CD4-positive, CD25-positive, alpha-beta regulatory T cell (primary cell): ENCODE measurements around the gene PURA. TPM values are rescaled to one million over a fixed set of nuclear protein-coding genes. Genes with fewer than 3 reads are reported as not detected.

Experiments
- ATAC-seq, 2 donors: fragments of 150-1000 bp; cut with Tn5 transposase; one replicate each; pipeline ENCODE4 v1.10.0; 2021; ENCODE audit warnings: low read depth in 2 of 2, moderate number of reproducible peaks in 2 of 2, moderate library complexity in 1 of 2
- DNase-seq, 3 donors: peaks; one replicate each; pipeline versions ENCODE4 v3.0.0 to v3.0.0-alpha.2; 2012 to 2022; ENCODE audit warnings: mixed read lengths in 1 of 3
- H3K27ac ChIP-seq: one replicate; pipeline ENCODE4 v1.7.0; 2013; ENCODE audit warnings: mild to moderate bottlenecking, low read length; ENCODE audit not compliant: insufficient read depth, poor library complexity, severe bottlenecking
- H3K27me3 ChIP-seq: one replicate; pipeline ENCODE4 v1.7.0; 2013; ENCODE audit warnings: low read length; ENCODE audit not compliant: control insufficient read depth, insufficient read depth
- H3K36me3 ChIP-seq: one replicate; pipeline ENCODE4 v1.7.0; 2013; ENCODE audit warnings: mild to moderate bottlenecking, low read length, moderate library complexity; ENCODE audit not compliant: control insufficient read depth, insufficient read depth
- H3K4me1 ChIP-seq: 2 replicates; pipeline ENCODE4 v1.7.0; 2013; ENCODE audit warnings: mild to moderate bottlenecking, low read length; ENCODE audit not compliant: insufficient read depth, control insufficient read depth, poor library complexity, severe bottlenecking
- H3K4me3 ChIP-seq: one replicate; pipeline ENCODE4 v1.7.0; 2013; ENCODE audit warnings: low read depth, mild to moderate bottlenecking, low read length, moderate library complexity
- H3K9me3 ChIP-seq, 2 experiments: 1 replicate in 1 of 2; 2 replicates in 1 of 2; pipeline ENCODE4 v1.7.0; 2013; ENCODE audit warnings: low read length in 2 of 2, mild to moderate bottlenecking in 1 of 2, moderate library complexity in 1 of 2; ENCODE audit not compliant: control insufficient read depth in 2 of 2
- H3K27ac Mint-ChIP-seq, 3 donors: one replicate each; pipeline ENCODE4 v1.8.0; 2020 to 2022; ENCODE audit warnings: mild to moderate bottlenecking in 3 of 3, mixed read lengths in 3 of 3, moderate library complexity in 2 of 3
- H3K27me3 Mint-ChIP-seq: one replicate; pipeline ENCODE4 v1.8.0; 2022; ENCODE audit warnings: mild to moderate bottlenecking, mixed read lengths
- H3K36me3 Mint-ChIP-seq: one replicate; pipeline ENCODE4 v1.8.0; 2020; ENCODE audit warnings: mixed read lengths
- H3K4me1 Mint-ChIP-seq, 4 donors: one replicate each; pipeline ENCODE4 v1.8.0; 2020 to 2022; ENCODE audit warnings: mixed read lengths in 4 of 4, mild to moderate bottlenecking in 1 of 4
- H3K4me3 Mint-ChIP-seq, 4 donors: one replicate each; pipeline ENCODE4 v1.8.0; 2020 to 2022; ENCODE audit warnings: mild to moderate bottlenecking in 4 of 4, mixed read lengths in 4 of 4, moderate library complexity in 3 of 4
- H3K9me3 Mint-ChIP-seq, 7 donors: one replicate each; pipeline ENCODE4 v1.8.0; 2020 to 2022; ENCODE audit warnings: mixed read lengths in 7 of 7, mild to moderate bottlenecking in 3 of 7, moderate library complexity in 2 of 7
- polyA plus RNA-seq, 4 donors: library from polyadenylated mRNA; unstranded; fragments of 300-500 nt; fragmentation: Illumina TruSeq; gene quantifications; one replicate each; pipeline ENCODE4 v1.2.3, GENCODE V29; 2021
- total RNA-seq: library from RNA; stranded (reverse); gene quantifications from one replicate; pipeline ENCODE4 v1.2.3, GENCODE V29; 2022

Gene PURA
- total and polyA plus RNA-seq, 5 donors from 2014 or later: 2.3 to 7.7 (median 3.7) TPM

DNA sequence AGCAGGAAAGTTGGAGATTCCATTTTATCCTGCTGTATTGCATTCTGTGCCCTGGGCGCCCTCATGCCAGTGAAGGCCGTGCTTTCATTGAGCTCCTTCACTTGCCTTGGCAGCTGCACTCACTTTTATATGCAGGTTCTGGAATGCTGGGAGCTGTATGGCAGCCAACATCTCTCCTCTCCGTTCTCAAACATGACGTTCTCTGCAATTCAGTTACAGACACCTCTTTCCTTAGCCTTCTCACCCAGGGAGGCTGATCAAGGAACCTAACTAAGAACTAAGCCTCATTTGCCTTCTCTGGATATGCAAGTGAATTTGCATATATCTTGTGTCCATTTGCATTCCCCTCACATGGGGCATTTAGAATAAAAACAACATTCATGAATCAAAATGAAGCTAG, 29.4 kb upstream of the PURA start:
- no peak for ATAC-seq
- Histone ChIP-seq H3K4me3 (no peak overlapping the region), H3K27ac (no peak overlapping the region), H3K36me3 (no peaks in the 10 kb centered on the region), H3K9me3 (peaks cover 3 to 4% of the 10 kb centered on the region in 2 experiments), H3K27me3 (peaks cover 15% of the 10 kb centered on the region), H3K4me1 (no peaks in the 10 kb centered on the region)
- peaks cover 0 to 7% (median 5%) of the 10 kb centered on the region in 7 donors for H3K9me3 Mint-ChIP-seq
- H3K36me3 Mint-ChIP-seq: no peaks in the 10 kb centered on the region
- DNase-seq: no peak
- H3K27ac Mint-ChIP-seq: no peak overlapping the region
- H3K27me3 Mint-ChIP-seq: peaks cover 51% of the 10 kb centered on the region
- no peaks in the 10 kb centered on the region for H3K4me1 Mint-ChIP-seq
- no peak overlapping the region for H3K4me3 Mint-ChIP-seq

DNA sequence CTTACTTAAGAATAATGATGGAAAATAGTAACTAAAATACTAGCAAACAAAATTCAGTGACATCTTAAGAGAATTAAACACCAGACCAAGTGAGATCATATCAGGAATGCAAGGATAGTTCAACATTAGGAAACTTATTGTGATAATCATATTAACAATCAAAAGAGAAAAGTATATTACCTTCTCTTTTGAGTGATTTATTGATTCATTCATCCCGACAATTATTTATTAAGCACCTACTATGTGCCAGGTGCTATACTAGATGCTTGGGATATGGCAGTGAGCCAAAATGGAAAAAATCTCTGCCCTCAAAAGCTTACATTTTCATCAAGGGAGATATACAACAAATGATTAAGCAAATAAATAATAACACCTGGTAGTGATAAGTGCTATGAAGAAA, 23.7 kb upstream of the PURA start:
- Mint-ChIP-seq H3K27ac (no peak overlapping the region), H3K4me1 (no peaks in the 10 kb centered on the region), H3K36me3 (peaks cover 4% of the 10 kb centered on the region), H3K27me3 (peaks cover 69% of the 10 kb centered on the region), H3K9me3 (peaks cover 2 to 21% (median 9%) of the 10 kb centered on the region in 7 donors), H3K4me3 (no peak overlapping the region)
- no peak overlapping the region for H3K4me3 ChIP-seq
- H3K27me3 ChIP-seq: peaks cover 11% of the 10 kb centered on the region
- no peak for DNase-seq
- no peaks in the 10 kb centered on the region for H3K36me3 ChIP-seq
- peaks cover 19 to 20% of the 10 kb centered on the region in 2 experiments for H3K9me3 ChIP-seq
- no peaks in the 10 kb centered on the region for H3K4me1 ChIP-seq
- ATAC-seq: no peak
- no peak overlapping the region for H3K27ac ChIP-seq

DNA sequence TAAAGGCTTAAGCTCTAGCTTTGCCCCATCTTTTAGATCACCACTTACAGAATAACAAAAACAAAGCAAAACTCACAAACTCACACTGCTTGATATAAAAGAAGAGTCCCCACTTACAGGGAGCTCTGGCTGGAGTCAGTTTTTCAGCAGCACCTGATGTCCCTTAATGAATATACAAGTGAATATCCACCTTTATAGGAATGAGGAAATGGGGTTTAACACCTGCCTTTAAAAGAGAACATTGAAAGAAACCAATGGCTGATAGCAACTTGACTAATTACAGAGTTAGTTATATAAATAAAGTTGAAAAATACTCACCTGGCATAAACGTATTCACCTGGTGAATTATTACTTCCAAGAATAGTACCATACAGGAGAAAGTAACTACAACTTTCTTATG, 20.7 kb upstream of the PURA start:
- no peak for ATAC-seq

DNA sequence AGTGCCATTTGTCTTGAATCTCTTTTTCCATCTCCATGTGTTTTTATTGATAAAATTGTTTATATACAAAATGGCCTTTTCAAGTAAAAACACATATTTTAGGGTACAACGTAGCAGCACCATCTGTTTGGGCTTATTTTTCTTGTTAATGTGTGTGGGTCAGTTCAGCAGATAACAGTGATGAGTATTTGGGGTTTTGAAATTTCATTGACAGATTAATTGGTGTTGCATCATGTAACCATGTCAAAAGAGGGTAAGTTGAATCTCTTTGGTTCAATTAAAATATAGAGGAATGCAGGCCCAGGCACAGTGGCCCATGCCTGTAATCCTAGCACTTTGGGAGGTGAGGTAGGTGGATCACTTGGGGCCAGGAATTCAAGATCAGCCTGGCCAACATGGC, 20.0 kb upstream of the PURA start:
- DNase-seq (no peak), ATAC-seq (no peak)
- Histone ChIP-seq H3K4me1 (no peaks in the 10 kb centered on the region), H3K36me3 (no peaks in the 10 kb centered on the region), H3K4me3 (no peak overlapping the region), H3K27ac (no peak overlapping the region), H3K9me3 (peaks cover 19 to 20% of the 10 kb centered on the region in 2 experiments), H3K27me3 (peaks cover 12% of the 10 kb centered on the region)
- Mint-ChIP-seq H3K4me3 (no peak overlapping the region), H3K27me3 (peaks cover 54% of the 10 kb centered on the region), H3K9me3 (peaks cover 2 to 21% (median 9%) of the 10 kb centered on the region in 7 donors), H3K36me3 (peaks cover 4% of the 10 kb centered on the region), H3K4me1 (no peaks in the 10 kb centered on the region), H3K27ac (no peak overlapping the region)

More for the DNA sequence above, 20.7 kb upstream of the PURA start:
- Histone ChIP-seq H3K36me3 (no peaks in the 10 kb centered on the region), H3K27me3 (peaks cover 12% of the 10 kb centered on the region), H3K9me3 (peaks cover 19 to 20% of the 10 kb centered on the region in 2 experiments), H3K4me3 (no peak overlapping the region), H3K4me1 (no peaks in the 10 kb centered on the region), H3K27ac (no peak overlapping the region)
- peaks cover 54% of the 10 kb centered on the region for H3K27me3 Mint-ChIP-seq
- H3K4me3 Mint-ChIP-seq: no peak overlapping the region
- peaks cover 2 to 21% (median 9%) of the 10 kb centered on the region in 7 donors for H3K9me3 Mint-ChIP-seq
- H3K4me1 Mint-ChIP-seq: no peaks in the 10 kb centered on the region
- H3K27ac Mint-ChIP-seq: no peak overlapping the region
- no peak for DNase-seq
- H3K36me3 Mint-ChIP-seq: peaks cover 4% of the 10 kb centered on the region

DNA sequence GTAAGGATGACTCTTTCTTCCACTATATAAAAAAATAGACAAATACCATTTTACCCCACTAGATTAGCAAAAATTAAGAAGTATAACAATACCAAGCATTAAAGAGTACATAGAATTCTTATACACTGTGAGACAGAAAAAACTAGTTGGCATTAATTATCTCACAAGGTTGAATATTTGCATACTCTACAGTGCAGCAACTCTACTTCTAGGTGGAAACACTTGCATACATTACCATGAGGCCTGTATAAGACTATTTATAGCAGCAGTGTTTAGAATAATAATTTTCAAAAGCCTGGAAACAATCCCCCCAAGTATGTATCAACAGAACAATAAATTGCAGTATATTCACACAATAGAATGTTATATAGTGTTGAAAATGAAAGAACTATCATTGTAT, 19.0 kb upstream of the PURA start:
- Mint-ChIP-seq H3K9me3 (peaks cover 2 to 12% (median 7%) of the 10 kb centered on the region in 7 donors), H3K27ac (no peak overlapping the region), H3K36me3 (peaks cover 4% of the 10 kb centered on the region), H3K4me1 (no peaks in the 10 kb centered on the region), H3K27me3 (peaks cover 50% of the 10 kb centered on the region), H3K4me3 (no peak overlapping the region)
- Histone ChIP-seq H3K9me3 (peaks cover 11 to 14% of the 10 kb centered on the region in 2 experiments), H3K27ac (no peak overlapping the region), H3K36me3 (no peaks in the 10 kb centered on the region), H3K4me1 (no peaks in the 10 kb centered on the region), H3K27me3 (peaks cover 12% of the 10 kb centered on the region), H3K4me3 (no peak overlapping the region)
- ATAC-seq: no peak
- no peak for DNase-seq

DNA sequence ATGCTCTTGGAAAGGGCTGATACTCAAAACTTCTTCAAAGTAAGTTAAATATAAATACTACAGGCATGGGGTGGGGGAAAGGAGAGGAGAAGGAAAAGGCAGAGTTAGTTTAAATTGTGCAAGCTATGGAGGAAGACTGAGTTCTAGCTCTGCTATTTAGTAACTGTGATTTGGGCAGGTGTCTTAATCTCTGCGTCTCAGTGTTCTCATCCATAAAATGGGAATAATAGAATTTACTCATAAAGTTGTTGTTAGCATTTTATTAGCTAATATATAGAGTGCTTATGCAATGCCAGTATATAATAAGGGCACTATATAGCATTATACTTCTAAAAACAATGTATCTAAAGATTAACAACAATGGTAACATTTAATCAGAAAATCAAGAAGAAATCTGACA, 12.7 kb upstream of the PURA start:
- peaks cover 0 to 3% (median 0%) of the 10 kb centered on the region in 7 donors for H3K9me3 Mint-ChIP-seq
- H3K27me3 ChIP-seq: peaks cover 2% of the 10 kb centered on the region
- no peaks in the 10 kb centered on the region for H3K4me1 ChIP-seq
- H3K4me3 Mint-ChIP-seq: no peak overlapping the region
- peaks cover 0 to 2% (median under 1%) of the 10 kb centered on the region in 4 donors for H3K4me1 Mint-ChIP-seq
- H3K36me3 ChIP-seq: no peaks in the 10 kb centered on the region
- H3K36me3 Mint-ChIP-seq: no peaks in the 10 kb centered on the region
- peaks cover 47% of the 10 kb centered on the region for H3K27me3 Mint-ChIP-seq
- H3K27ac ChIP-seq: no peak overlapping the region
- no peak overlapping the region for H3K27ac Mint-ChIP-seq
- H3K4me3 ChIP-seq: no peak overlapping the region
- ATAC-seq: no peak
- DNase-seq: no peak
- no peaks in the 10 kb centered on the region for H3K9me3 ChIP-seq

DNA sequence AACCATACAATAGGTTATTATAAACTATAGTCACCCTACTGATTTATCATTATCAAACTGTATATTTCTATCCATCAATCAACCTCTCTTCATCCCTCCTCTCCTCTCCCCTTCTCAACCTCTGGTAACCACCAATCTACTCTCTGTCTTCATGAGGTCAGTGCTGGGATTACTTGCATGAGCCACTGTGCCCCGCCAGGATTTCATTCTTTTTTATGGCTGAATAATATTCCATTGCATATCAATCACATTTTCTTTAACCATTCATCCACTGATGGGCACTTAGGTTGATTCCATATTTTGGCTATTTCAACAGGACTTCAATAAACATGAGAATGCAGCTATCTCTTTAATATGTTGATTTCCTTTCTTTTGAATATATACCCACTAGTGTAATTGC, 10.8 kb upstream of the PURA start:
- DNase-seq: no peak
- Mint-ChIP-seq H3K27ac (no peak overlapping the region), H3K4me1 (peaks cover 5 to 16% (median 13%) of the 10 kb centered on the region in 4 donors), H3K27me3 (peaks cover 53% of the 10 kb centered on the region), H3K4me3 (peak overlapping the region in 1 of 4 donors; percentile 48), H3K9me3 (peaks cover 0 to 3% (median 0%) of the 10 kb centered on the region in 7 donors), H3K36me3 (no peaks in the 10 kb centered on the region)
- Histone ChIP-seq H3K4me1 (peaks cover 13% of the 10 kb centered on the region), H3K36me3 (no peaks in the 10 kb centered on the region), H3K4me3 (no peak overlapping the region), H3K9me3 (no peaks in the 10 kb centered on the region), H3K27me3 (peaks cover 2% of the 10 kb centered on the region), H3K27ac (no peak overlapping the region)
- no peak for ATAC-seq

DNA sequence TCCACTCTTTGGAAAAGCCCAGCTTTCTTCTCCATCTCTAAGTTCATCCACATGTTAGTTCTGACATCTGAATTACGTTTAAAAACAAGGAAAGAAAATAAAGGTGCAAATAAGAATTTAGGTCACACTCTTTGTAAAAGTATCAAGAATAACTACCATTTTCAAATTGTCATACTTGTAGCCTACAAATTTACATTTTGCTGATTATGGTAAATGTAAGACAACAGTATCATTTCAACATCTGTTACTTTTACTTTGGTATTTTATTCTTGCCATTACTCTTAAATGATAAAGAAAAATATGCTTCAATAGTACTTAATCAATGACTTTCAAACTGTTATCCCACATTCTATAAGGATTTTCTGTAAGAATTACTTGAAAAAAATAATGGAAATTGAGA, 9.8 kb upstream of the PURA start:
- Mint-ChIP-seq H3K27me3 (peaks cover 57% of the 10 kb centered on the region), H3K9me3 (peaks cover 0 to 3% (median 0%) of the 10 kb centered on the region in 7 donors), H3K36me3 (no peaks in the 10 kb centered on the region), H3K4me1 (peaks cover 11 to 25% (median 15%) of the 10 kb centered on the region in 4 donors), H3K4me3 (no peak overlapping the region), H3K27ac (no peak overlapping the region)
- no peak for ATAC-seq
- Histone ChIP-seq H3K27me3 (peaks cover 2% of the 10 kb centered on the region), H3K27ac (no peak overlapping the region), H3K4me3 (no peak overlapping the region), H3K4me1 (peaks cover 22% of the 10 kb centered on the region), H3K9me3 (no peaks in the 10 kb centered on the region), H3K36me3 (no peaks in the 10 kb centered on the region)
- no peak for DNase-seq
